ENCODE data around the gene ADAM33.

Gene ADAM33

GRCh38 chr20:3661814-3662665 lies 19.8 kb downstream of the ADAM33 start:
- no peak for DNase-seq

GRCh38 chr20:3661060-3661813 lies 20.6 kb downstream of the ADAM33 start:
- no peak for DNase-seq

- DNase-seq: no peak
Observed at GRCh38 chr20:3660262-3661059, 21.3 kb downstream of the ADAM33 start.

- DNase-seq: no peak
Observed at GRCh38 chr20:3659492-3660261, 22.1 kb downstream of the ADAM33 start.

DNA sequence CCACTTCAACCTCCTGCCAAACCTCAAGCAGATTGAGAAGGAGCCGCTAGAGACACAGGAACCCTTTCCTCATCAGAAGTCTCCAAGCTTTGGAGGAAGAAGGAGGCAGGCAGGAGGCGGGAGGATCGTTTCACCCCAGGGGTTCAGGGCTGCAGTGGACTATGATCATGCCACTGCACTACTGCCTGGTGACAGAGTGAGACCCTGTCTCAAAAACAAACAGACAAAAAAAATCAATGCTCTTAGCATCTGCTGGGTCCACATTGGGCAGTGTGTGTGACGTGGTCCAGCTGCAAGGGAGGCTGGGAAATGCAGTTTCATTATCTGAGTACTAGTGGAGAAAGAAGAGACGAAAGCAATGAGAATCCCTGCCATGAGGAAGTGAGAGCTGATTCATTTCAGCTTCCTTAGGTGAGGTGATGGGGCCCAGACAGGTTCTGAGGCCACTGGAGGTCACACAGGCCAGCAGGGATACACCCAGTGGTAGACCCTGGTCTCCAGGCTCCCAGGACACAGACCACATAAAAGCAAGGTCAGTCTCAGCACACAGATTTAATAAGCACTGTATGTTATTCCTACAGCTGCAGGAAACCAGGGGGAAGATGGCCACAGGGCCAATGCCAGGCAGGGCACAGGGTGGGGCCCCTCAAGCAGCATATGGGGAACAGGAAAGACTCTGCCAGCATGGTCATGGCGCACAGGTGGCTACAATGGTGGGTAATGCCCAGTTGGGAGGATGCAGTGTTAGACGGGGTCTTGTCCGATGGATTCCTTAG lies 22.9 kb downstream of the ADAM33 start:
- no peak for DNase-seq

- no peak for DNase-seq
Observed at GRCh38 chr20:3658019-3658715, 23.6 kb downstream of the ADAM33 start.

GRCh38 chr20:3655131-3655405 lies 26.7 kb downstream of the ADAM33 start:
- no peak for DNase-seq

- DNase-seq: no peak
Observed at GRCh38 chr20:3654326-3655130, 27.3 kb downstream of the ADAM33 start.

- DNase-seq: no peak
Observed at GRCh38 chr20:3653921-3654320, 27.9 kb downstream of the ADAM33 start.

DNA sequence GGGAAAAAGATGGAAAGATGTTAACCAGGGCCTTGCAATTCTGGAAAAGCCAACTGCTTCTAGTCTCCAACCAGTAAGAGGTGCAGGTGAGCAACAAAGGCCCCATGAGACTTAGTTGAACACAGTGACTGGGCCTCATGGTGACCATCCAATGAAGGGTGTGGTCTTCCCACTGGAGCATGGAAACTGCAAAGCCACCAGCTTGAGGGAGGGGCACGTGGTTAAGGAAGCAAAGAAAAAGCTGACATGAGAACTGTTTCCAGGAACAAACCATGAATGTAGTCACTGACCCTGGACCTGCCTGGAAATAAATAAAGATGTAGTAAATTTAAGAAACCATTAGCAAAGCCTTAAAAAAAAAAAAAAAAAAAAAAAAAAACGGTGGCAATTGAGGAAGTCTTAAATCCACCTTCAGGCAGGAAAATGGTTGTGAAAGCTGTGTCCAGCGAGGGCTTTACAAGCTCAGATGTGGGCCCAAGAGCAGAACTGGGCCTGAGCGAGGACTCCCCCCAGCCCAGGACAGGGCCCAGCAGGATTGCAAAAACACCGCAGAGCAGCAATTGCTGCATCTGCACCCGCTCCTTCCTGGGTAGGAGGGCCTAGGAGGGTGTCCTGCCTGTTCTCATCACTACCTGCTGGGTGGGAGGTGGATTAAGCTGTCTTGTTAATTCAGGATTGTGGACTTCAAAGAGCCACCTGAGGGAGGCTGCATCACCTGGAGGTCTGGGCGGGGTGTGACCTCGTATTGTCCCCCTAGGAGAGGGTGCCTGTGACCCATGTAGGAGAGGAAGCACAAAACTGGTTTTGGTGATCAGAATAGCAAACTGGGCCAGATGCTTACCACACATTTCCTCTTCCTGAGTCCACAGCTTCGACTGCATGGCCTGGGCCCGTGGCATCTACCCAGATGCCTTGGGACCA lies 28.9 kb downstream of the ADAM33 start:
- DNase-seq: no peak

DNA sequence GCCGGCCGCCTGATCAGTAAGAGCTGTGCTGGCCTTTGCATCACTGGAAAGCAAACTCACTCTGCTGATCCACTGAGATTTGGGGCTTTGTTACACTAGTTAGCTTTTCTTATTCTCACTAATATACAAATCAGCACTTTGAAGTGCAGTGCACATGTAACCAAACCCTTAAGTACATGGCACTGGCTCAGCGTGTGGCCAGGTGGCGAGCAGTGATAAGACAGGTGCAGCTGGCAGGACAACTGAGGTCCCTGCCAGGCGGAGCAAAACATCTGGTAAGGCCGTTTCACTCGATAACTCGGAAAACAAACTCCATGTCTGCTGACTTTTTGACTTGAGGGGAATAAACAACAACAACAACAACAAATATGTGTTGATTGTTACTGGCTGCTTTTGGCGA lies 29.6 kb downstream of the ADAM33 start:
- DNase-seq: no peak

GRCh38 chr20:3651204-3651962 lies 30.4 kb downstream of the ADAM33 start:
- no peak for DNase-seq

GRCh38 chr20:3648951-3649350 lies 32.9 kb downstream of the ADAM33 start:
- no peak for DNase-seq

GRCh38 chr20:3647473-3647872 lies 34.3 kb downstream of the ADAM33 start:
- no peak for DNase-seq

DNA sequence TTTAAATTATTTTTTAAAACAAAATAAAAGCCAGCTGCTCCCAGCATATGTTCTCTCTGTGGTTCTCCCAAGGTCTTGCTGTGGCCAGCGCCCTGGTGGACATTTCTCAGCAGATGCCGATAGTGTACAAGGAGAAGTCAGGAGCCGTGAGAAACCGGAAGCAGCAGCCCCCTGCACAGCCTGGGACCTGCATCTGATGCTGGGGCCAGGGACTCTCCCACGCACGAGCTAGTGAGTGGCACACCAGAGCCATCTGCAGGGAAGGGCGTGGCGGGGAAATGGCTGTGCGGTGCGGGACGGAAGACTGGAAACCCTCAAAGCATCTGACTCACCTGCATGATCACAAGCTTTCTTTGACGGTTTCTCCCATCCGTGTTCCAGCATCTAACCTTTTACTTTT lies 35.2 kb downstream of the ADAM33 start:
- DNase-seq: no peak

DNA sequence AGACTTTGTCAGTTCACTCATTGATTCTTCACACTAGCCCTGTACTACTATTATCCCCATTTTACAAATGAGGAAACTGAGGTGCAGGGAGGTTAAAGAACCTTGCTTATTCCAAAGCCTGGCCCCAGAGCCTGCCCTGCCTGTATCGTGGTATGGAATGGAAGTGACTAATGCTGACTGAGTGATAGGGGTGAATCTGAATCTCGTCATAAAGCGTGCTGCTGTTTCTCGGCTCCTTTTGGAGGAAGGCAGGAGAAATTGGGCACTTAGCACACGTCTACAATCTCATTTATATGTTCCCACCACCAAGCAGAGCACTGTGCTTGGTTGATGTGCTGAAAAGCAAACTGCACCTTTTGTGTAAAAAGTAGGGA lies 35.8 kb downstream of the ADAM33 start:
- DNase-seq: no peak

GRCh38 chr20:3645309-3646066 lies 36.3 kb downstream of the ADAM33 start:
- no peak for DNase-seq

GRCh38 chr20:3640259-3640658 lies 41.6 kb downstream of the ADAM33 start:
- DNase-seq: no peak
